ENCODE results near the gene SLC8A1. TPM values are rescaled to one million over a fixed set of nuclear protein-coding genes. Genes with fewer than 3 reads are reported as not detected.

Gene SLC8A1
- total and polyA plus RNA-seq, 2 donors = 0.46 to 20.4 TPM

DNA sequence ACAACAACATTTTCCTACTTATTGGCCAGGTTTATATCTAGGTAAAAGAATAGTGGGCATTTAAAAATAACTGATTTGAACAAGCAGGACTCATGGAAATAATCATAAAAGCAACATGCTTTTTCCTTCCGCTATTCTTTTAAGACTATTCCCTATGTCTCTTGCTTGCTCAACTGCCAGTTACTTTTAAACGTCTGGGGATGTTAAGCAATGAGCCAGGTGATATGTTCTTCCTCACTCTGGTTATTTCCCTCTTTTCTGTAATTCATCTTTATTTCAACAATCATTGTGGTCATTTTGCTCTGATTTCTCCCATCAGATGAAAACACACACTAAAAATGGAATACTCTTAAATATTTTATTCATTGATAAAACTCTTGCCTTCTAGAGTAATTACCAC, 33.4 kb upstream of the SLC8A1 start:
- DNase-seq (ENCODE audit: low read depth in 6 of 9, low spot score in 9 of 9) = no peak
- H3K4me1 ChIP-seq (ENCODE audit: control insufficient read depth in 2 of 2, insufficient read depth in 2 of 2, low read length in 2 of 2) = peaks cover 2% of the 10 kb centered on the region in 2 donors

DNA sequence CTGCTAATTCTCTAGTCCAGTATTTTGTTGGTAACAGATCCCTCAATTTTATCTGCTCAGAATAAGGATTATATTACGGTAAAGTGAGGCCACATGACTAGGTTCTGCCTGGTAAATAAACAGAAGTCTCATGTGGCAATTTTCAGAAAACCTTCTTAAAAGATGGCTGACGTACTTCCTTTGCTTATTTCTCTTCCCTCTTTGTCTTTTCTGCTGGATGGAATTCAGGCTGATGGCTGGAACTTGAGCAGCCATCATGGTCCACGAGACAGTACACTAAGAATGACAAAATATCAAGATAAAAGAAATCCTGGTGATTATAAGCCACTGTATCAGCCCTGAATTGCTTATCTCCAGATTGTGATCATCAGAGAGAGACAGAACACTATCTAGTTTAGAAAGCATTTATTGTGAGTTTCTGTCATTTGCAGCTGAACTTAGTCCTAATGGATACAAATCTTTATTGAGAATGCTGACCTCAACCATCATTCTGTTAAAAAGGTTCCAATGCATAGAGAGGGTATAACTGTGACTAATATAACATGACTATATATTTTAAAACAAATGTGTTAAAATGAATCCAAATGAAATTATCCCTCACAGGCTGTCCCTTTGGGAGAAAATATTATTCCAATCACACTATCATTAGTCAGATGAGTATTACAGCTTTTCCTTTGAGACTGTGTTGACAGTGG, 31.8 kb upstream of the SLC8A1 start:
- no peaks in the 10 kb centered on the region for H3K9me3 ChIP-seq (ENCODE audit: control insufficient read depth in 2 of 2, insufficient read depth in 1 of 2, low read length in 1 of 2)
- 98% methylated on average over 3 of the region's 3 CpGs for WGBS
- DNase-seq (ENCODE audit: low read depth in 6 of 9, low spot score in 9 of 9) = no peak
- no peaks in the 10 kb centered on the region for H3K36me3 ChIP-seq (ENCODE audit: control insufficient read depth in 2 of 2, insufficient read depth in 2 of 2, low read length in 1 of 2)
- no peak overlapping the region for H3K27ac ChIP-seq (ENCODE audit: low read depth in 1 of 2, low read length in 1 of 2)
- no peak overlapping the region for H3K4me3 ChIP-seq (ENCODE audit: low read length in 2 of 2)
- H3K27me3 ChIP-seq (ENCODE audit: control insufficient read depth in 2 of 2, insufficient read depth in 1 of 2, low read length in 1 of 2) = no peaks in the 10 kb centered on the region
- H3K4me1 ChIP-seq (ENCODE audit: control insufficient read depth in 2 of 2, insufficient read depth in 2 of 2, low read length in 2 of 2) = no peaks in the 10 kb centered on the region

More for the DNA sequence above, 33.4 kb upstream of the SLC8A1 start:
- H3K27me3 ChIP-seq (ENCODE audit: control insufficient read depth in 2 of 2, insufficient read depth in 1 of 2, low read length in 1 of 2) = no peaks in the 10 kb centered on the region
- no peaks in the 10 kb centered on the region for H3K9me3 ChIP-seq (ENCODE audit: control insufficient read depth in 2 of 2, insufficient read depth in 1 of 2, low read length in 1 of 2)
- 81% methylated on average over 2 of the region's 2 CpGs for WGBS
- no peak overlapping the region for H3K27ac ChIP-seq (ENCODE audit: low read depth in 1 of 2, low read length in 1 of 2)
- H3K36me3 ChIP-seq (ENCODE audit: control insufficient read depth in 2 of 2, insufficient read depth in 2 of 2, low read length in 1 of 2) = no peaks in the 10 kb centered on the region
- no peak overlapping the region for H3K4me3 ChIP-seq (ENCODE audit: low read length in 2 of 2)

- Histone ChIP-seq H3K36me3 (ENCODE audit: control insufficient read depth in 2 of 2, insufficient read depth in 2 of 2, low read length in 1 of 2) (no peaks in the 10 kb centered on the region), H3K4me3 (ENCODE audit: low read length in 2 of 2) (no peak overlapping the region), H3K4me1 (ENCODE audit: control insufficient read depth in 2 of 2, insufficient read depth in 2 of 2, low read length in 2 of 2) (no peaks in the 10 kb centered on the region), H3K27ac (ENCODE audit: low read depth in 1 of 2, low read length in 1 of 2) (no peak overlapping the region), H3K9me3 (ENCODE audit: control insufficient read depth in 2 of 2, insufficient read depth in 1 of 2, low read length in 1 of 2) (no peaks in the 10 kb centered on the region), H3K27me3 (ENCODE audit: control insufficient read depth in 2 of 2, insufficient read depth in 1 of 2, low read length in 1 of 2) (no peaks in the 10 kb centered on the region)
- WGBS = 97% methylated on average over 5 of the region's 5 CpGs
- DNase-seq (ENCODE audit: low read depth in 6 of 9, low spot score in 9 of 9) = no peak
These were observed 28.7 kb upstream of the SLC8A1 start for GRCh38 chr2:40480596-40480995.

DNA sequence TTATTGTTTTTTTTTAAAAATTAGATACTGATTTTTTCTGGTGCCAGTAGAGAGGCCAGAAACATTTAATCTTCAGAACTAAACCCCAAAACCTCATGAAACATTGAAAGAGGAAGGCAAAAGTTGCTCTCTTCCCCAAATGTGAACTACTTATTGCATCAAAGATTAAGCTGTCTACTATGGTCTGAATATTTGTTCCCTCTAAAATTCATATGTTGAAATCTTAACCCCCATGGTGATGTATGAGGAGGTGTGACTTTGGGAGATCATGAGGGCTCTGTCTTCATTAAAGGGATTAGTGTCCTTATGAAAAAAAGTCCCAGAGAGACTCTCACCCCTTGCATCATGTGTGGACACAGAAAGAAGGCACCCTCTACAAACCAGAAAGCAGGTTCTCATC, 28.2 kb upstream of the SLC8A1 start:
- H3K4me3 ChIP-seq (ENCODE audit: low read length in 2 of 2) = no peak overlapping the region
- no peak for DNase-seq (ENCODE audit: low read depth in 6 of 9, low spot score in 9 of 9)
- H3K27me3 ChIP-seq (ENCODE audit: control insufficient read depth in 2 of 2, insufficient read depth in 1 of 2, low read length in 1 of 2) = no peaks in the 10 kb centered on the region
- H3K36me3 ChIP-seq (ENCODE audit: control insufficient read depth in 2 of 2, insufficient read depth in 2 of 2, low read length in 1 of 2) = no peaks in the 10 kb centered on the region
- H3K9me3 ChIP-seq (ENCODE audit: control insufficient read depth in 2 of 2, insufficient read depth in 1 of 2, low read length in 1 of 2) = no peaks in the 10 kb centered on the region
- no peaks in the 10 kb centered on the region for H3K4me1 ChIP-seq (ENCODE audit: control insufficient read depth in 2 of 2, insufficient read depth in 2 of 2, low read length in 2 of 2)
- no peak overlapping the region for H3K27ac ChIP-seq (ENCODE audit: low read depth in 1 of 2, low read length in 1 of 2)

GRCh38 chr2:40477361-40477760, 25.5 kb upstream of the SLC8A1 start:
- DNase-seq (ENCODE audit: low read depth in 6 of 9, low spot score in 9 of 9) = no peak
- no peaks in the 10 kb centered on the region for H3K4me1 ChIP-seq (ENCODE audit: control insufficient read depth in 2 of 2, insufficient read depth in 2 of 2, low read length in 2 of 2)
- no peak overlapping the region for H3K4me3 ChIP-seq (ENCODE audit: low read length in 2 of 2)
- H3K9me3 ChIP-seq (ENCODE audit: control insufficient read depth in 2 of 2, insufficient read depth in 1 of 2, low read length in 1 of 2) = no peaks in the 10 kb centered on the region
- H3K27ac ChIP-seq (ENCODE audit: low read depth in 1 of 2, low read length in 1 of 2) = no peak overlapping the region
- no peaks in the 10 kb centered on the region for H3K27me3 ChIP-seq (ENCODE audit: control insufficient read depth in 2 of 2, insufficient read depth in 1 of 2, low read length in 1 of 2)
- no peaks in the 10 kb centered on the region for H3K36me3 ChIP-seq (ENCODE audit: control insufficient read depth in 2 of 2, insufficient read depth in 2 of 2, low read length in 1 of 2)
- WGBS = 92% methylated on average over 5 of the region's 5 CpGs

DNA sequence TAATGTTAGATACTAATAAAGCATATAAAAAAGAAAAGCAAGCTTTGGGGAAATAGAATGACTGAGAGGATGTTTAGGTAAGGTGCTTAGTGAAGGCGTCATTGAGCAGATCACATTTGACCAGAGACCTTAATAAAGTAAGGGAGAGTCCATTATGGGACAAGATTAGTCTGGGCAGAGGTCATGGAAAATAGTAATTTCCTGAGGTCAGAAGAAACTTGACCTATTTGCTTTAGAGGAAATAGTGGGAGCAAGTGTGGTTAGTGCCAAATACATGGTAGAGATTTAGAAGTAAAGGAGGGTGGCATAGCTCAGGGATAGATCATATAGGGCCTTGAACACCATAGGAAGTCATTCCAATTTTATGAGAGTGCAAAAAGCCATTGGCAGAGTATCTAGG, 24.5 kb upstream of the SLC8A1 start:
- no peak for DNase-seq (ENCODE audit: low read depth in 6 of 9, low spot score in 9 of 9)
- Histone ChIP-seq H3K4me3 (ENCODE audit: low read length in 2 of 2) (no peak overlapping the region), H3K27ac (ENCODE audit: low read depth in 1 of 2, low read length in 1 of 2) (no peak overlapping the region), H3K36me3 (ENCODE audit: control insufficient read depth in 2 of 2, insufficient read depth in 2 of 2, low read length in 1 of 2) (no peaks in the 10 kb centered on the region), H3K4me1 (ENCODE audit: control insufficient read depth in 2 of 2, insufficient read depth in 2 of 2, low read length in 2 of 2) (no peaks in the 10 kb centered on the region), H3K9me3 (ENCODE audit: control insufficient read depth in 2 of 2, insufficient read depth in 1 of 2, low read length in 1 of 2) (no peaks in the 10 kb centered on the region), H3K27me3 (ENCODE audit: control insufficient read depth in 2 of 2, insufficient read depth in 1 of 2, low read length in 1 of 2) (no peaks in the 10 kb centered on the region)
- WGBS = 95% methylated on average over 1 of the region's 1 CpG

DNA sequence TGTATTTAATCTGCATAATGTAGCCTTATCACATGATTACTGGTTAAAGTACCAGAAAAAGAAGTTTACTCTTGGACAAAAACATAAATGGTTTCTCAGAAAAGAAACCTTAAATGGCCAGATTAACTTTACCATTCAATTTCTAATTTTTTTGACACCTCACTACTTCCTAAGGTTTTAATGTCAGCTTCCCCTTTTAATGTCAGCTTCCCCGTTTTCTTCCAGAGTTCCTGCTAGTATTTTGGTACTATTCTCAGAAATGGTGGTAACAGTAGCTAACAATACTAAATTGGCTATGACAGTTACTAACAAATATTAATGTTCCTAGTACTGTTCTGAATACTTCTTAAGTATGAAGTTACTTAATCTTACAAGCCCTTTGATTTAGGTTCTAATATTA, 22.4 kb upstream of the SLC8A1 start:
- no peak overlapping the region for H3K27ac ChIP-seq (ENCODE audit: low read depth in 1 of 2, low read length in 1 of 2)

GRCh38 chr2:40471866-40472265, 20.0 kb upstream of the SLC8A1 start:
- no peak for DNase-seq (ENCODE audit: low read depth in 6 of 9, low spot score in 9 of 9)
- H3K9me3 ChIP-seq (ENCODE audit: control insufficient read depth in 2 of 2, insufficient read depth in 1 of 2, low read length in 1 of 2) = no peaks in the 10 kb centered on the region
- no peaks in the 10 kb centered on the region for H3K4me1 ChIP-seq (ENCODE audit: control insufficient read depth in 2 of 2, insufficient read depth in 2 of 2, low read length in 2 of 2)
- no peak overlapping the region for H3K4me3 ChIP-seq (ENCODE audit: low read length in 2 of 2)
- 98% methylated on average over 3 of the region's 3 CpGs for WGBS
- H3K27ac ChIP-seq (ENCODE audit: low read depth in 1 of 2, low read length in 1 of 2) = no peak overlapping the region
- no peaks in the 10 kb centered on the region for H3K36me3 ChIP-seq (ENCODE audit: control insufficient read depth in 2 of 2, insufficient read depth in 2 of 2, low read length in 1 of 2)
- H3K27me3 ChIP-seq (ENCODE audit: control insufficient read depth in 2 of 2, insufficient read depth in 1 of 2, low read length in 1 of 2) = no peaks in the 10 kb centered on the region

More for the DNA sequence above, 22.4 kb upstream of the SLC8A1 start:
- Histone ChIP-seq H3K9me3 (ENCODE audit: control insufficient read depth in 2 of 2, insufficient read depth in 1 of 2, low read length in 1 of 2) (no peaks in the 10 kb centered on the region), H3K36me3 (ENCODE audit: control insufficient read depth in 2 of 2, insufficient read depth in 2 of 2, low read length in 1 of 2) (no peaks in the 10 kb centered on the region), H3K4me1 (ENCODE audit: control insufficient read depth in 2 of 2, insufficient read depth in 2 of 2, low read length in 2 of 2) (no peaks in the 10 kb centered on the region), H3K27me3 (ENCODE audit: control insufficient read depth in 2 of 2, insufficient read depth in 1 of 2, low read length in 1 of 2) (no peaks in the 10 kb centered on the region), H3K4me3 (ENCODE audit: low read length in 2 of 2) (no peak overlapping the region)
- WGBS = 53% methylated on average over 1 of the region's 1 CpG
- no peak for DNase-seq (ENCODE audit: low read depth in 6 of 9, low spot score in 9 of 9)

- Histone ChIP-seq H3K27ac (ENCODE audit: low read depth in 1 of 2, low read length in 1 of 2) (peak overlapping the region in 1 of 2 donors; percentile 28), H3K4me3 (ENCODE audit: low read length in 2 of 2) (no peak overlapping the region), H3K36me3 (ENCODE audit: control insufficient read depth in 2 of 2, insufficient read depth in 2 of 2, low read length in 1 of 2) (no peaks in the 10 kb centered on the region), H3K9me3 (ENCODE audit: control insufficient read depth in 2 of 2, insufficient read depth in 1 of 2, low read length in 1 of 2) (no peaks in the 10 kb centered on the region), H3K27me3 (ENCODE audit: control insufficient read depth in 2 of 2, insufficient read depth in 1 of 2, low read length in 1 of 2) (no peaks in the 10 kb centered on the region), H3K4me1 (ENCODE audit: control insufficient read depth in 2 of 2, insufficient read depth in 2 of 2, low read length in 2 of 2) (no peaks in the 10 kb centered on the region)
- no peak for DNase-seq (ENCODE audit: low read depth in 6 of 9, low spot score in 9 of 9)
- 81% methylated on average over 5 of the region's 5 CpGs for WGBS
These were observed 19.2 kb upstream of the SLC8A1 start for GRCh38 chr2:40470822-40471813.

All from thymus (tissue), 11 donors.